ENCODE data around the gene SETDB1. TPM values are rescaled to one million over a fixed set of nuclear protein-coding genes. Genes with fewer than 3 reads are reported as not detected.

The SETDB1 gene
- total and polyA plus RNA-seq, 2 of the 13 experiments (the other 11 are each of a cell fraction or from before 2014, with no cell fraction given): 33.1 to 34.6 TPM

DNA sequence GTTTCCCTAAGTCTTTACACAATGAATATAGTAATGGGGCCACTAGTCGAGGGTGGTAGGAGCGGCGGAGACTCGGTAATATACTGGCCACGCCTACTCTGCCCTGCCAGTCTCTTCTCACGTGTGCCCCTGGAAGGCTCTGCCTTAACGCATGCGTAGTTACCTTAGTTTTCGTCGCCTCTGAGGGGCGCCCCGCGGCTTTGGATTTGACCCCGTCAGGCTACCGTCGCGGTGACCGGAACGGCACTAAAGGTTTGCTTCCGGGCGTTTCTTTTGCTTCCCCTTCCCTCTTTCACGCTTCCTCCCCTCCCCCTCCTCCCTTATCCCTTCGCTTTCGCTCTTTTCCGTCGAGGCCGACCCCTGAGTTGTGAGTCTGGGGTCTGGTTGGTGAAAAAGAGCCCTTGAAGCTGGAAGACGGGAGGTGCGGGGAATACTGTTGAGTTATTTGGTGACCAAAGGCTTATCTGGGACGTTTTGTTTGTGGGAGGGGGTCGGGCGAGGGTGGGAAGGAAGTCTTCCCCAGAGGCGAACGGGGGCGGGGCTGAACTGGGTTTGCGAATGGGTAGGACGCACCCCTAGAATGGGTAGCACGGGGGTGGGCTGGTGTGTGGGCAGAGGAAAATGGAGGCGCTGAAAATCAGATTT, at the start of gene SETDB1 (continued):
- TF ChIP-seq ZFP90 (CRISPR knock-in tag; IDR thresholded peaks at IDR 0.05; ENCODE audit: borderline replicate concordance) (no peak), POLR2AphosphoS2 (IDR thresholded peaks at IDR 0.05; ENCODE audit: low read depth, low read length) (no peak), HDAC1 (CRISPR knock-in tag; IDR thresholded peaks at IDR 0.05) (peak; percentile 68), ZNF225 (CRISPR knock-in tag; IDR thresholded peaks at IDR 0.05) (no peak), CHD2 (IDR thresholded peaks at IDR 0.05; ENCODE audit: low read depth, low read length) (peak; percentile 68), ZNF333 (CRISPR knock-in tag; IDR thresholded peaks at IDR 0.05; ENCODE audit: borderline replicate concordance) (no peak), TAF15 (IDR thresholded peaks at IDR 0.05; ENCODE audit: low read depth, low read length, poor library complexity, severe bottlenecking) (no peak), HMGA1 (CRISPR knock-in tag; conservative IDR thresholded peaks at IDR 0.05) (no peak), KDM2A (CRISPR knock-in tag; IDR thresholded peaks at IDR 0.05; ENCODE audit: borderline replicate concordance, low read depth) (peak; percentile 81), ZNF629 (CRISPR knock-in tag; conservative IDR thresholded peaks at IDR 0.05) (no peak), RNF2 (conservative IDR thresholded peaks at IDR 0.05; ENCODE audit: low read depth) (0 out of 2 replicates have a peak, but pooled peaks have one; percentile 42), ZNF816 (CRISPR knock-in tag; IDR thresholded peaks at IDR 0.05; ENCODE audit: borderline replicate concordance) (no peak), ZNF3 (CRISPR knock-in tag; IDR thresholded peaks at IDR 0.05) (no peak), ZNF7 (CRISPR knock-in tag; IDR thresholded peaks at IDR 0.05) (no peak), PHF5A (CRISPR knock-in tag; IDR thresholded peaks at IDR 0.05; ENCODE audit: low read depth, unreplicated experiment) (peak; percentile 21), ZNF441 (CRISPR knock-in tag; IDR thresholded peaks at IDR 0.05; ENCODE audit: borderline replicate concordance) (no peak), ZNF343 (CRISPR knock-in tag; IDR thresholded peaks at IDR 0.05) (no peak), POLR2AphosphoS5 (IDR thresholded peaks at IDR 0.05; ENCODE audit: low read depth, low read length) (peak; percentile 87), NR3C1 (CRISPR knock-in tag; IDR thresholded peaks at IDR 0.05) (no peak), ZNF562 (CRISPR knock-in tag; IDR thresholded peaks at IDR 0.05; ENCODE audit: borderline replicate concordance) (no peak), SALL2 (CRISPR knock-in tag; IDR thresholded peaks at IDR 0.05) (peak; percentile 83), MAFF (IDR thresholded peaks at IDR 0.05; ENCODE audit: low read depth, low read length) (no peak), U2AF2 (IDR thresholded peaks at IDR 0.05; ENCODE audit: low read depth, low read length) (no peak), ZNF790 (CRISPR knock-in tag; IDR thresholded peaks at IDR 0.05; ENCODE audit: borderline replicate concordance) (0 out of 2 replicates have a peak, but pooled peaks have one; percentile 20)
- TF ChIP-seq, protein P1, sequence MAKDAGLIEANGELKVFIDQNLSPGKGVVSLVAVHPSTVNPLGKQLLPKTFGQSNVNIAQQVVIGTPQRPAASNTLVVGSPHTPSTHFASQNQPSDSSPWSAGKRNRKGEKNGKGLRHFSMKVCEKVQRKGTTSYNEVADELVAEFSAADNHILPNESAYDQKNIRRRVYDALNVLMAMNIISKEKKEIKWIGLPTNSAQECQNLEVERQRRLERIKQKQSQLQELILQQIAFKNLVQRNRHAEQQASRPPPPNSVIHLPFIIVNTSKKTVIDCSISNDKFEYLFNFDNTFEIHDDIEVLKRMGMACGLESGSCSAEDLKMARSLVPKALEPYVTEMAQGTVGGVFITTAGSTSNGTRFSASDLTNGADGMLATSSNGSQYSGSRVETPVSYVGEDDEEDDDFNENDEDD (CRISPR knock-in tag; IDR thresholded peaks at IDR 0.05; ENCODE audit: borderline replicate concordance): no peak
- TF ChIP-seq, protein P2, sequence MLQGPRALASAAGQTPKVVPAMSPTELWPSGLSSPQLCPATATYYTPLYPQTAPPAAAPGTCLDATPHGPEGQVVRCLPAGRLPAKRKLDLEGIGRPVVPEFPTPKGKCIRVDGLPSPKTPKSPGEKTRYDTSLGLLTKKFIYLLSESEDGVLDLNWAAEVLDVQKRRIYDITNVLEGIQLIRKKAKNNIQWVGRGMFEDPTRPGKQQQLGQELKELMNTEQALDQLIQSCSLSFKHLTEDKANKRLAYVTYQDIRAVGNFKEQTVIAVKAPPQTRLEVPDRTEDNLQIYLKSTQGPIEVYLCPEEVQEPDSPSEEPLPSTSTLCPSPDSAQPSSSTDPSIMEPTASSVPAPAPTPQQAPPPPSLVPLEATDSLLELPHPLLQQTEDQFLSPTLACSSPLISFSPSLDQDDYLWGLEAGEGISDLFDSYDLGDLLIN (CRISPR knock-in tag; IDR thresholded peaks at IDR 0.05; ENCODE audit: borderline replicate concordance): no peak
- TF ChIP-seq, protein P3, sequence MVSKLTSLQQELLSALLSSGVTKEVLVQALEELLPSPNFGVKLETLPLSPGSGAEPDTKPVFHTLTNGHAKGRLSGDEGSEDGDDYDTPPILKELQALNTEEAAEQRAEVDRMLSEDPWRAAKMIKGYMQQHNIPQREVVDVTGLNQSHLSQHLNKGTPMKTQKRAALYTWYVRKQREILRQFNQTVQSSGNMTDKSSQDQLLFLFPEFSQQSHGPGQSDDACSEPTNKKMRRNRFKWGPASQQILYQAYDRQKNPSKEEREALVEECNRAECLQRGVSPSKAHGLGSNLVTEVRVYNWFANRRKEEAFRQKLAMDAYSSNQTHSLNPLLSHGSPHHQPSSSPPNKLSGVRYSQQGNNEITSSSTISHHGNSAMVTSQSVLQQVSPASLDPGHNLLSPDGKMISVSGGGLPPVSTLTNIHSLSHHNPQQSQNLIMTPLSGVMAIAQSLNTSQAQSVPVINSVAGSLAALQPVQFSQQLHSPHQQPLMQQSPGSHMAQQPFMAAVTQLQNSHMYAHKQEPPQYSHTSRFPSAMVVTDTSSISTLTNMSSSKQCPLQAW (CRISPR knock-in tag; IDR thresholded peaks at IDR 0.05): peak; percentile 86
- TF ChIP-seq, protein P4, sequence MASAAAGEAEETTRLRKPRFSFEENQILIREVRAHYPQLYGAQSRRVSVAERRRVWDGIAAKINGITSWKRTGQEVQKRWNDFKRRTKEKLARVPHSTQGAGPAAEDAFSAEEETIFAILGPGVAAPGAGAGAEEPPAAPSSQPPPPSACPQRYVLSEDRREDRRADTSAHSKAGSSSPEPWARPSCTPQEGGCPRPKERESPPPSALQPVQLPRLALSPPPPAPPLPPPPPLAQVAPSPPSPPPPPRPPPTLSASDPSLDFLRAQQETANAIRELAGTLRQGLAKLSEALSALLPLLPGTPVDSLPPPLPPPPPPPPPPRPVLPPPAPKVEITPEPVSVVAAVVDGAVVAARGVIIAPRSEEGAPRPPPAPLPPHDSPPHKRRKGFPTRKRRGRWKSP (CRISPR knock-in tag; IDR thresholded peaks at IDR 0.05): peak; percentile 54; the same call in 1 of the 2 replicates
